ENCODE data around the gene MICAL3.

The MICAL3 gene

DNA sequence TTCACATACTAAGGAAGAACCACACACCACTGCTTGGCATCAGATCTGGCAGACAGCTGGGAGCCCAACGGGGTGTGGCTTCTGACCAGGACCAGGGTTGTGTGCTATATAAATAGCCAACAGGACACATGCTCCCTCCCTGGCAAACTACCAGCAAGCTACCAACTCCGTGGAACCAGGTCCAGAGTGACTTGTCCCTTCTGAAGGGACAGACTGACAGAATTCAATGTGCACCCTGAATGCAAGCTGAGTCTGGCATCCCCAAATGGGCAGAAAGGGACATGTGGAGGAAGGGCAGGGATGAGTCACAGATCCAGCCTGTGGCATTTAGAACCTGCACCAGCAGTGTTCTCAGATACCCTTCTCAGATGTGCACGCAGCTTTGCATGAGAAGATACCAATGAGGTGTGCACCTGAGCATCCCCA lies 92.9 kb downstream of the MICAL3 start:
- H3K4me3 Mint-ChIP-seq, result no peak overlapping the region
- no peak for ATAC-seq (replicated peaks; ENCODE audit: extremely low read depth, poor library complexity, severe bottlenecking)
- H3K4me1 Mint-ChIP-seq, result peaks cover 61% of the 10 kb centered on the region

DNA sequence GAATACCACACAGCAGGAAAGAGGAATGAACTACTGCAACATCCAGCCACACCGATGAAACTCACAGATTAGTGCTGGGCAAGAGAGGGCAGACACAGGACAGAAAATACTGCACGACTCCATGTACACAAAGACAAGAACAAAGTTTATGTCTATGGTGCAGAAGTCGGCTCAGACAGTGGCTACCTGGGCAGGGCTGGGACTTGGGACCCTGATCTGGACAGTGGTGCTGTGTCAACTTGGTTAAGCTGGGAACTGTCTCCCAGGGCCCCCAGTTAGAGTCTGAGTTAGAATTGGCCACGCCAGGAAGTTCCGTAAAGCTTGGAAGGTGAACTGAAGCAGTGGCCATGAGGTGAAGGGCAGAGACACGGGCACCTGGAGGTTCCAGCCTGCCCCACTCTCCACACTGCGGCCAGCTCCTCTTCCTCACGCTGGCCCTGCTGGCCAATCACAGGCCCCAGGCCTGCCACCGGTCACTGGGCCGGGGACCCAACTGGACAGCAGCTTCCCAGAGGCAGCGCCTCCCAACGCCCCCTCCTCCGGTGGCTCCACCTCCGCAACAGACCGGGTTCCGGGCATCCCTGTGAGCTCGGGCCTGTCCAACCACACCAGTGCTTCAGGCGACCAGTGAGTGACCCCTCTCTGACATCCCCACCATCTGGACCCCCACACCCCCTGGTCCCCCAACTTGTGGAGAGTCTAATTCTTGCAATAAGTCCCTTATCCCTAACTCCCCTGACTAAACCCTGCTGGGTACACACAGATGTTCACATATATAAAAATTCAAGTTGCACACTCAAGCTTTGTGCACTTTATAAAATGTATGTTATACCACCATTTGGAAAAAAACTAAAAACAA lies 93.7 kb downstream of the MICAL3 start:
- DNase-seq (ENCODE audit: low spot score in 2 of 2) (no peak), ATAC-seq (replicated peaks; ENCODE audit: extremely low read depth, poor library complexity, severe bottlenecking) (no peak)
- no peak overlapping the region for H3K27ac Mint-ChIP-seq (ENCODE audit: low read depth)
- H3K36me3 Mint-ChIP-seq (ENCODE audit: insufficient read depth), result peaks cover 2% of the 10 kb centered on the region
- H3K27me3 Mint-ChIP-seq, result no peaks in the 10 kb centered on the region
- no peaks in the 10 kb centered on the region for H3K9me3 Mint-ChIP-seq
- no peak overlapping the region for H3K4me3 Mint-ChIP-seq
- H3K4me1 Mint-ChIP-seq, result peaks cover 62% of the 10 kb centered on the region

More for the DNA sequence above, 92.9 kb downstream of the MICAL3 start:
- H3K9me3 Mint-ChIP-seq, result no peaks in the 10 kb centered on the region
- no peak for DNase-seq (ENCODE audit: low spot score in 2 of 2)
- H3K27me3 Mint-ChIP-seq, result no peaks in the 10 kb centered on the region
- peaks cover 2% of the 10 kb centered on the region for H3K36me3 Mint-ChIP-seq (ENCODE audit: insufficient read depth)
- no peak overlapping the region for H3K27ac Mint-ChIP-seq (ENCODE audit: low read depth)

- Mint-ChIP-seq H3K9me3 (no peaks in the 10 kb centered on the region), H3K4me3 (no peak overlapping the region), H3K27me3 (no peaks in the 10 kb centered on the region), H3K27ac (ENCODE audit: low read depth) (no peak overlapping the region), H3K36me3 (ENCODE audit: insufficient read depth) (peaks cover 2% of the 10 kb centered on the region), H3K4me1 (peaks cover 56% of the 10 kb centered on the region)
- no peak for ATAC-seq (replicated peaks; ENCODE audit: extremely low read depth, poor library complexity, severe bottlenecking)
- DNase-seq (ENCODE audit: low spot score in 2 of 2), result no peak
These were observed 94.5 kb downstream of the MICAL3 start for GRCh38 chr22:17929909-17930308.

DNA sequence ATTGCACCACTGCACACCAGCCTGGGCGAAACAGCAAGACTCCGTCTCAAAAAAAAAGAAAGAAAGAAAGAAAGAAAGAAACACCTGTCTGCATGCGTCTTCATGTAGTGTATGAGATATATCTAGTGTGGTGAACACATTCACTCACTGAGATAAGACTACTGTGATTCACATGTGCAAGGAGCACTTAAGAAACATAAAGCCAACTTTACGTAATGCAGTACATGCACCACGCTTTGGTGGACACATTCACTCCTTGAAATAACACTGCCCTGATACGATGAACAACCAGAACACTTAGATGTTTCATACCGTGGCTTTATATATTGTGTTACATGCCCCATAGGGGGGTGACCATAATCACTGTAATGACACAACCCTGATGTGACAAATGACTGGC lies 96.0 kb downstream of the MICAL3 start:
- peaks cover 50% of the 10 kb centered on the region for H3K4me1 Mint-ChIP-seq

GRCh38 chr22:17927062-17927461 lies 97.3 kb downstream of the MICAL3 start:
- H3K36me3 Mint-ChIP-seq (ENCODE audit: insufficient read depth), result peaks cover 2% of the 10 kb centered on the region
- H3K27ac Mint-ChIP-seq (ENCODE audit: low read depth), result no peak overlapping the region
- H3K9me3 Mint-ChIP-seq, result no peaks in the 10 kb centered on the region
- H3K4me3 Mint-ChIP-seq, result no peak overlapping the region
- H3K4me1 Mint-ChIP-seq, result peaks cover 40% of the 10 kb centered on the region
- no peaks in the 10 kb centered on the region for H3K27me3 Mint-ChIP-seq
- ATAC-seq (replicated peaks; ENCODE audit: extremely low read depth, poor library complexity, severe bottlenecking) (no peak), DNase-seq (ENCODE audit: low spot score in 2 of 2) (no peak)

More for the DNA sequence above, 96.0 kb downstream of the MICAL3 start:
- H3K9me3 Mint-ChIP-seq, result no peaks in the 10 kb centered on the region
- ATAC-seq (replicated peaks; ENCODE audit: extremely low read depth, poor library complexity, severe bottlenecking) (no peak), DNase-seq (ENCODE audit: low spot score in 2 of 2) (no peak)
- H3K36me3 Mint-ChIP-seq (ENCODE audit: insufficient read depth), result peaks cover 2% of the 10 kb centered on the region
- H3K4me3 Mint-ChIP-seq, result no peak overlapping the region
- H3K27me3 Mint-ChIP-seq, result no peaks in the 10 kb centered on the region
- no peak overlapping the region for H3K27ac Mint-ChIP-seq (ENCODE audit: low read depth)

DNA sequence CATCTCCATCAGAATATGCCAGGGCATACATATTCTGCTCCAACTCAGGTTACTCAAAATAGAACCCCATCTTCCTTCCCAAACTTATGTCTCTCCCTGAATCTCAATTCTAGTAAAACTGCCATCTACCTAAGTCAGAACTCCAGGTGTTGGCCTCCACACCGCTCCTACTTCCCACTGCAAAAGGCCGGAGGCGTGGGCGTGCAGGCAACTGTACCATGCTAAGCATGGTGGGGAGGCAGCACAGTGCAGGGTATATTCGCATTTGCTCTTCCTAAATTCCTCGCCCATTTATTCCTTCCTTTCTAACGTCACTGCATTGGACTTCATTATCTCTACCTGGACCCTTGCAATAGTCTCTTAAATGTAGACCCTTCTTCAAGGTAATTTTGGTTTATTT lies 97.8 kb downstream of the MICAL3 start:
- DNase-seq (ENCODE audit: low spot score in 2 of 2) (no peak), ATAC-seq (replicated peaks; ENCODE audit: extremely low read depth, poor library complexity, severe bottlenecking) (no peak)
- no peaks in the 10 kb centered on the region for H3K9me3 Mint-ChIP-seq
- H3K27me3 Mint-ChIP-seq, result no peaks in the 10 kb centered on the region
- H3K4me1 Mint-ChIP-seq, result peaks cover 37% of the 10 kb centered on the region
- no peak overlapping the region for H3K4me3 Mint-ChIP-seq
- H3K36me3 Mint-ChIP-seq (ENCODE audit: insufficient read depth), result peaks cover 3% of the 10 kb centered on the region
- H3K27ac Mint-ChIP-seq (ENCODE audit: low read depth), result no peak overlapping the region

DNA sequence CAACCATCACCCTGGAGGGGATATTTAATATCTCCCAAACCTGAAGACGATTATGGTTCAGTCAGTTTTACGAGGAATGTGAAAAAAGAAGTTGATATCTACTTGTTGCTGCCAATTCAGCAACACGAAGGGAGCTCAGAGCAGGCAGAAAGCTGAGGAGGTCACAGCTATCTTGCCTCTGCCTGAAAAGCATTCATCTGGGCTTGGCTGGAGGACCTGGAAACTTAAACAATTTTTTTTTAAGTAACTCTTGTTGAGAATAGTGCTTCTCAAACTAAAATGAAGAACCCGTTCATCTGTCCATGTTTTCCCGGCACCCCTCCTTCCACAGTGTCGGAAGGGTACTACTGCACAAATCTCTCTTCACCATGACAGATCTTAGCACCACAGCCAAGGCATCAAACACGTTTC lies 98.9 kb downstream of the MICAL3 start:
- H3K27me3 Mint-ChIP-seq, result no peaks in the 10 kb centered on the region
- no peak for DNase-seq (ENCODE audit: low spot score in 2 of 2)
- H3K9me3 Mint-ChIP-seq, result no peaks in the 10 kb centered on the region

DNA sequence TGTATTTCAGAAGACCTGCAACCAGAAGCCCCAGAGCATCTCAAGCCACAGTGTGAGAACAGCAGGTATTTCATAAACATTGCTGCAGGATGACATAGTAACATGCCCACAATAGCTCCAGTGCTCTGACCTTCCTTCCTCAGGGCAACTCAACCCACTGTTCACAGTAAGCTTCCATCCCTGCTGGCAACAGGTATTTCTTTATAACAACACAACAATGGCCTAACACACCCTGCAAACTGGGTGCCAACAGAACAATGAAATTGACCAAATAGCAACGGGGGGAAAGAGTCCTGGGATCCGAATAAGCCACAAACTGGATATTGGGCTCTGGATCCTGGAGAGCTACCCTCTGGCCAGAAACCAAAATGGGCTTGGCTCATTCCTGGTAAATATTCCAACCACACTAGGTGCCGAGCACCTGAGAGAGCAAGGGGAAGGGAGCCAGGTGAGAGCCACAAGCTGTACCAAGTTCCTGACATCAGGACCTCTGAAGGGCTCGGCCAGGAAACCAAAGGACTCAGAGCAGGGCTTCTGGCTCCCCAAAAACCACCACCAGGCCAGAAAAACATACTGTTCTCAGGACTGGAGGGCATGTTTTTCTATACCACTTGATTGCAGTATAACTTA lies 99.5 kb downstream of the MICAL3 start:
- no peak overlapping the region for H3K4me3 Mint-ChIP-seq
- ATAC-seq (replicated peaks; ENCODE audit: extremely low read depth, poor library complexity, severe bottlenecking), result no peak

More for the DNA sequence above, 98.9 kb downstream of the MICAL3 start:
- Mint-ChIP-seq H3K4me1 (peaks cover 37% of the 10 kb centered on the region), H3K27ac (ENCODE audit: low read depth) (no peak overlapping the region), H3K4me3 (no peak overlapping the region), H3K36me3 (ENCODE audit: insufficient read depth) (peaks cover 3% of the 10 kb centered on the region)
- no peak for ATAC-seq (replicated peaks; ENCODE audit: extremely low read depth, poor library complexity, severe bottlenecking)

DNA sequence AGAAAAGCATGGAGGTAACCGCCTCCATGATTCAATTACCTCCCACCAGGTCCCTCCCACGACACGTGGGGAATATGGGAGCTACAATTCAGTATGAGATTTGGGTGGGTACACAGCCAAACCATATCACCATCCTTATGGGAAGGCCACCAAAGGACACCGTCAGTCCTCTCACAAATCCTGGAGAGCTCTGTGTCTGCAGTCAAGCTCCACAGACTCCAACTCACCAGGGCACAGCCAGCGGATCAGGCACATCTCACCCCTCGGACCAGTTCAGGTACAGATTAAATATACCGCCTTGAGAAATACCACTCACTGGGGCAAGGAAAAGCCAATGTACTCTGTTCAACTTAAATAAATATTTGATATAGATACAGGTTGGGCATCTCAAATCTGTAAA lies 100.3 kb downstream of the MICAL3 start:
- ATAC-seq (replicated peaks; ENCODE audit: extremely low read depth, poor library complexity, severe bottlenecking) (no peak), DNase-seq (ENCODE audit: low spot score in 2 of 2) (no peak)
- Mint-ChIP-seq H3K4me3 (no peak overlapping the region), H3K36me3 (ENCODE audit: insufficient read depth) (peaks cover 3% of the 10 kb centered on the region), H3K27me3 (no peaks in the 10 kb centered on the region), H3K4me1 (peaks cover 36% of the 10 kb centered on the region), H3K9me3 (no peaks in the 10 kb centered on the region), H3K27ac (ENCODE audit: low read depth) (no peak overlapping the region)

More for the DNA sequence above, 99.5 kb downstream of the MICAL3 start:
- no peak for DNase-seq (ENCODE audit: low spot score in 2 of 2)
- Mint-ChIP-seq H3K9me3 (no peaks in the 10 kb centered on the region), H3K27me3 (no peaks in the 10 kb centered on the region), H3K4me1 (peaks cover 37% of the 10 kb centered on the region), H3K27ac (ENCODE audit: low read depth) (no peak overlapping the region), H3K36me3 (ENCODE audit: insufficient read depth) (peaks cover 3% of the 10 kb centered on the region)

GRCh38 chr22:17922925-17923903 lies 101.1 kb downstream of the MICAL3 start:
- ATAC-seq (replicated peaks; ENCODE audit: extremely low read depth, poor library complexity, severe bottlenecking), result no peak
- no peak overlapping the region for H3K4me3 Mint-ChIP-seq
- H3K9me3 Mint-ChIP-seq, result no peaks in the 10 kb centered on the region
- H3K4me1 Mint-ChIP-seq, result peaks cover 36% of the 10 kb centered on the region
- peaks cover 3% of the 10 kb centered on the region for H3K36me3 Mint-ChIP-seq (ENCODE audit: insufficient read depth)
- H3K27me3 Mint-ChIP-seq, result no peaks in the 10 kb centered on the region
- DNase-seq (ENCODE audit: low spot score in 2 of 2), result no peak
- H3K27ac Mint-ChIP-seq (ENCODE audit: low read depth), result no peak overlapping the region

- no peak overlapping the region for H3K4me3 Mint-ChIP-seq
- no peak overlapping the region for H3K27ac Mint-ChIP-seq (ENCODE audit: low read depth)
- peaks cover 3% of the 10 kb centered on the region for H3K36me3 Mint-ChIP-seq (ENCODE audit: insufficient read depth)
- no peaks in the 10 kb centered on the region for H3K9me3 Mint-ChIP-seq
- DNase-seq (ENCODE audit: low spot score in 2 of 2) (no peak), ATAC-seq (replicated peaks; ENCODE audit: extremely low read depth, poor library complexity, severe bottlenecking) (no peak)
- H3K27me3 Mint-ChIP-seq, result no peaks in the 10 kb centered on the region
- peaks cover 29% of the 10 kb centered on the region for H3K4me1 Mint-ChIP-seq
These were observed 102.2 kb downstream of the MICAL3 start for GRCh38 chr22:17921871-17922821.
